OCI-LY3 (cell line): ENCODE measurements around the gene FKBP2.

Experiments used
- H2AFZ ChIP-seq: fragments of 200-600, 300-600 bp; shearing (Covaris generic); 2 replicates; pipeline ENCODE4 v1.6.0; 2014; ENCODE audit warnings: antibody characterized with exemption, low read depth, low read length
- H3K27ac ChIP-seq: fragments of 200-600, 300-600 bp; sonication (generic); 2 replicates; pipeline ENCODE4 v1.5.1; 2014; ENCODE audit warnings: mild to moderate bottlenecking, low read length, moderate library complexity, mixed read lengths
- H3K27me3 ChIP-seq: fragments of 200-600, 300-600 bp; sonication (generic); 2 replicates; pipeline ENCODE4 v1.6.1; 2014; ENCODE audit warnings: low read depth, low read length, mixed read lengths
- H3K36me3 ChIP-seq: fragments of 200-600, 300-600 bp; sonication (generic); replicated peaks from 2 replicates; pipeline ENCODE3; 2014; ENCODE audit warnings: low read depth, low read length, mixed read lengths
- H3K4me1 ChIP-seq: fragments of 300-600, 200-600 bp; sonication (generic); 2 replicates; pipeline ENCODE4 v1.6.1; 2014; ENCODE audit warnings: low read length, mixed read lengths
- H3K4me2 ChIP-seq: fragments of 200-600, 300-600 bp; sonication (generic); 2 replicates; pipeline ENCODE4 v1.6.1; 2014; ENCODE audit warnings: low read length, mixed read lengths
- H3K4me3 ChIP-seq: fragments of 300-600, 200-600 bp; sonication (generic); 2 replicates; pipeline ENCODE4 v1.5.1; 2014; ENCODE audit warnings: antibody characterized with exemption, mild to moderate bottlenecking, low read length, moderate library complexity
- H3K79me2 ChIP-seq: fragments of 300-600, 200-600 bp; shearing (Covaris generic); 2 replicates; pipeline ENCODE4 v1.6.1; 2014; ENCODE audit warnings: mild to moderate bottlenecking, low read length, mixed read lengths
- H3K9ac ChIP-seq: fragments of 300-600, 200-600 bp; shearing (Covaris generic); 2 replicates; pipeline ENCODE4 v1.6.0; 2014; ENCODE audit warnings: mild to moderate bottlenecking, low read length, moderate library complexity
- H3K9me3 ChIP-seq: fragments of 200-600, 300-600 bp; shearing (Covaris generic); 2 replicates; pipeline ENCODE4 v1.6.1; 2014; ENCODE audit warnings: low read length, mixed read lengths; ENCODE audit not compliant: insufficient read depth
- H4K20me1 ChIP-seq: fragments of 200-600, 300-600 bp; sonication (generic); 2 replicates; pipeline ENCODE4 v1.6.1; 2016; ENCODE audit warnings: low read length, mixed read lengths; ENCODE audit not compliant: insufficient read depth
- EZH2phosphoT487 ChIP-seq: fragments of 200-600 bp; shearing (Covaris generic); IDR thresholded peaks from 2 replicates; pipeline ENCODE4 v1.6.1; 2018; ENCODE audit warnings: antibody characterized with exemption, mixed run types, low read depth
- TF ChIP-seq, protein P1 (sequence below): fragments of 200-600, 300-600 bp; sonication (generic); IDR thresholded peaks from 2 replicates; pipeline ENCODE4 v1.5.1; 2014; ENCODE audit warnings: antibody characterized with exemption, low read length, low read depth

The FKBP2 gene

DNA sequence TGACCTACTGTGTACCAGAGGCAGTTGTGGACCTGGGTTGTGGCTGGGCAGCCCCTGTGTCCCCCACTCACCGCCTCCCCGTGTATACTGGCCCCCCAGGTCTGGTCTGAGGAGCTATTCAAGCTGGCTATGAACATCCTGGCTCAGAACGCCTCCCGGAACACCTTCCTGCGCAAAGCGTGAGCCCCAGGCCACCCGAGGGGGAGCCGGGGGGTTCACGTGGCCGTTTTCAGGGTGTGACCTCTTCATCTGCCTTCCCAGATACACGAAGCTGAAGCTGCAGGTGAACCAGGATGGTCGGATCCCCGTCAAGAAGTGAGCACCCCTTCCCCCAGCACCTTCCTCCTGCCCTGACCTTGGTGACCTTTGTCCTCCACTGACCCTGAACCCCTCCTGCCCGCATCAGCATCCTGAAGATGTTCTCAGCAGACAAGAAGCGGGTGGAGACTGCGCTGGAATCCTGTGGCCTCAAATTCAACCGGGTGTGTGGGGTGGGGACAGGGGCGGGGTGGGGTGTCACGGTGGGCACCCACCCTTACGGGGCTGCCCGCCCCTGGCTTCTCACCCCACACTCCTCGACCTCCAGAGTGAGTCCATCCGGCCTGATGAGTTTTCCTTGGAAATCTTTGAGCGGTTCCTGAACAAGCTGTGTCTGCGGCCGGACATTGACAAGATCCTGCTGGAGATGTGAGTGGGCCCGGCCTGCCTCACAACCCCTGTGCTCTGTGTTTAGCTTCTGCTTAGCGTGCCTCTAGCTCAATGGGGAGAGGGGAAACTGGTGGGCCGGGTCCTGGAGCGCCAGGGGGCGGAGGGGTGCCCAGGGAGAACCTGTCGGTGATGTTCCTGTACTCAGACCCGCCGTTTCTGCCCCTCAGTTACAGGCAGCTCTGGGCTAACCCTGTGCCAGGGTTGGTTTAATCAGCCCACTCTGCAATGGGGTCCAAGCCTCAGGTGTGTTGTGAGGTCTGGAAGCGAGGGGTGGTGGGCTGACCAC lies 14.5 kb downstream of the FKBP2 start:
- Histone ChIP-seq H3K9ac (no peak overlapping the region), H4K20me1 (peaks cover 11% of the 10 kb centered on the region; the same call in 1 of the 2 replicates), H3K36me3 (peaks cover 31% of the 10 kb centered on the region), H2AFZ (no peak overlapping the region), H3K4me2 (no peak overlapping the region), H3K79me2 (peaks cover 22% of the 10 kb centered on the region), H3K4me3 (no peak overlapping the region), H3K4me1 (peaks cover 36% of the 10 kb centered on the region), H3K9me3 (no peaks in the 10 kb centered on the region), H3K27me3 (no peaks in the 10 kb centered on the region), H3K27ac (no peak overlapping the region)
- TF ChIP-seq, protein P1, sequence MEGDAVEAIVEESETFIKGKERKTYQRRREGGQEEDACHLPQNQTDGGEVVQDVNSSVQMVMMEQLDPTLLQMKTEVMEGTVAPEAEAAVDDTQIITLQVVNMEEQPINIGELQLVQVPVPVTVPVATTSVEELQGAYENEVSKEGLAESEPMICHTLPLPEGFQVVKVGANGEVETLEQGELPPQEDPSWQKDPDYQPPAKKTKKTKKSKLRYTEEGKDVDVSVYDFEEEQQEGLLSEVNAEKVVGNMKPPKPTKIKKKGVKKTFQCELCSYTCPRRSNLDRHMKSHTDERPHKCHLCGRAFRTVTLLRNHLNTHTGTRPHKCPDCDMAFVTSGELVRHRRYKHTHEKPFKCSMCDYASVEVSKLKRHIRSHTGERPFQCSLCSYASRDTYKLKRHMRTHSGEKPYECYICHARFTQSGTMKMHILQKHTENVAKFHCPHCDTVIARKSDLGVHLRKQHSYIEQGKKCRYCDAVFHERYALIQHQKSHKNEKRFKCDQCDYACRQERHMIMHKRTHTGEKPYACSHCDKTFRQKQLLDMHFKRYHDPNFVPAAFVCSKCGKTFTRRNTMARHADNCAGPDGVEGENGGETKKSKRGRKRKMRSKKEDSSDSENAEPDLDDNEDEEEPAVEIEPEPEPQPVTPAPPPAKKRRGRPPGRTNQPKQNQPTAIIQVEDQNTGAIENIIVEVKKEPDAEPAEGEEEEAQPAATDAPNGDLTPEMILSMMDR: no peak
- TF ChIP-seq EZH2phosphoT487: no peak

DNA sequence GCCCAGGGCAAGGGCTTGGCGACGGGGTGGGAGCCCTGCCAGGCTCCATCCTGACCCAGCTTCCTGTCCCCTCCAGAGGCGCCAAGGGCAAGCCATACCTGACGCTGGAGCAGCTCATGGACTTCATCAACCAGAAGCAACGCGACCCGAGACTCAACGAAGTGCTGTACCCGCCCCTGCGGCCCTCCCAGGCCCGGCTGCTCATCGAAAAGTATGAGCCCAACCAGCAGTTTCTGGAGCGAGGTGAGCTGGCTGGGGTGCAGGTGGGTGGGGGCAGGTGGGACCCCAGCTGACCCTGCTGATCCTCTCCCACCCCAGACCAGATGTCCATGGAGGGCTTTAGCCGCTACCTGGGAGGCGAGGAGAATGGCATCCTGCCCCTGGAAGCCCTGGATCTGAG lies 15.4 kb downstream of the FKBP2 start:
- no peak overlapping the region for H3K4me3 ChIP-seq
- H3K4me1 ChIP-seq: peaks cover 33% of the 10 kb centered on the region
- peaks cover 11% of the 10 kb centered on the region; the same call in 1 of the 2 replicates for H4K20me1 ChIP-seq
- no peak overlapping the region for H2AFZ ChIP-seq
- no peaks in the 10 kb centered on the region for H3K27me3 ChIP-seq
- no peak overlapping the region for H3K9ac ChIP-seq
- no peak overlapping the region for H3K27ac ChIP-seq
- H3K36me3 ChIP-seq: peaks cover 37% of the 10 kb centered on the region
- no peak overlapping the region for H3K4me2 ChIP-seq
- no peaks in the 10 kb centered on the region for H3K9me3 ChIP-seq
- TF ChIP-seq, protein P1: no peak
- TF ChIP-seq EZH2phosphoT487: no peak
- H3K79me2 ChIP-seq: peaks cover 22% of the 10 kb centered on the region

DNA sequence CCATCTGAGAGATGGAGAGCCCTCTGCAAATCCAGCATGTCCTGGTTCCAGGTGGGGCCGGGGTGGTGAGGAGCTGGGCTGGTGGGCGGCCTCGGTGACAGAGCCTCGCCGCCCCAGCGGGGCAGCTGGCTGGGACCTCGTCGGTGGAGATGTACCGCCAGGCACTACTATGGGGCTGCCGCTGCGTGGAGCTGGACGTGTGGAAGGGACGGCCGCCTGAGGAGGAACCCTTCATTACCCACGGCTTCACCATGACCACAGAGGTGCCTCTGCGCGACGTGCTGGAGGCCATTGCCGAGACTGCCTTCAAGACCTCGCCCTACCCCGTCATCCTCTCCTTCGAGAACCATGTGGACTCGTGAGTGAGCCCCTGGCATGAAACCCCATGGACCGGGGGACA lies 17.5 kb downstream of the FKBP2 start:
- no peaks in the 10 kb centered on the region for H3K9me3 ChIP-seq
- H3K27me3 ChIP-seq: no peaks in the 10 kb centered on the region
- H3K36me3 ChIP-seq: peaks cover 56% of the 10 kb centered on the region
- H3K27ac ChIP-seq: no peak overlapping the region
- H3K4me3 ChIP-seq: no peak overlapping the region
- H2AFZ ChIP-seq: no peak overlapping the region
- no peak overlapping the region for H3K9ac ChIP-seq
- H4K20me1 ChIP-seq: 0 out of 2 replicates have a peak, but pooled peaks cover 5% of the 10 kb centered on the region
- no peak overlapping the region for H3K4me2 ChIP-seq
- peaks cover 23% of the 10 kb centered on the region for H3K4me1 ChIP-seq
- TF ChIP-seq EZH2phosphoT487: no peak
- TF ChIP-seq, protein P1: no peak
- H3K79me2 ChIP-seq: peaks cover 4% of the 10 kb centered on the region

DNA sequence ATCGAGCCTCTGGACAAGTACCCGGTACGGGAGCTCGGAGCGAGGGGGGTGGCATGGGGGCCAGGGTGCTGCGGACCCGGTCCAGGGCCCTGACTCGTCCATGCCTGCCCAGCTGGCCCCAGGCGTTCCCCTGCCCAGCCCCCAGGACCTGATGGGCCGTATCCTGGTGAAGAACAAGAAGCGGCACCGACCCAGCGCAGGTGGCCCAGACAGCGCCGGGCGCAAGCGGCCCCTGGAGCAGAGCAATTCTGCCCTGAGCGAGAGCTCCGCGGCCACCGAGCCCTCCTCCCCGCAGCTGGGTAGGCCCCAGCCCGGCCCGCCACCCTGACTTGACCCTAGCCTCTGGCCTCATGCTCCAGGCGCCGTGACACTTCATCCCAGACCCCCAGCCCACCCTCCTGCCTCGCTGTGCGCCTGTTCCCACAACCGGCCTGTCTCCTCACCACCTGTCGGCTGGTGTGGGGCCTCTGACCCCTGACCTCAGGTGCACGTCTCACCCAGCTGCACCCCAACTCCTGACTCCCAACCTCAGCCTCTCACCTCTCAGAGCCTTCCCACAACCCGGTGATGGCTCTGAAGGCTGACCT lies 18.1 kb downstream of the FKBP2 start:
- Histone ChIP-seq H3K9ac (peak overlapping the region; percentile 42; the same call in 1 of the 2 replicates), H3K36me3 (peaks cover 59% of the 10 kb centered on the region), H3K27me3 (no peaks in the 10 kb centered on the region), H2AFZ (no peak overlapping the region), H3K4me3 (no peak overlapping the region), H3K4me2 (peak overlapping the region; percentile 38; the same call in 1 of the 2 replicates), H3K79me2 (no peaks in the 10 kb centered on the region), H4K20me1 (no peaks in the 10 kb centered on the region), H3K9me3 (no peaks in the 10 kb centered on the region), H3K27ac (peak overlapping the region; percentile 74), H3K4me1 (peaks cover 19% of the 10 kb centered on the region)
- TF ChIP-seq EZH2phosphoT487: no peak
- TF ChIP-seq, protein P1: no peak
